Stomach (tissue), 9 donors: ENCODE results near the gene FAM50B. TPM values are rescaled to one million over a fixed set of nuclear protein-coding genes. Genes with fewer than 3 reads are reported as not detected.

ENCODE experiments used
- DNase-seq, 2 donors: peaks; one replicate each; pipeline versions ENCODE4 v3.0.0 to v3.0.0-alpha.2; 2013 to 2019
- H3K27ac ChIP-seq, 5 donors: fragments of 200-600 bp in 4 of 5; sonication (generic) in 4 of 5; one replicate each; pipeline ENCODE4 v1.5.1; 2013 to 2019; ENCODE audit warnings: mild to moderate bottlenecking in 1 of 5, moderate library complexity in 1 of 5
- H3K27me3 ChIP-seq, 3 donors: fragments of 200-600 bp; sonication (generic); one replicate each; pipeline ENCODE4 v1.5.1; 2017 to 2019; ENCODE audit warnings: mixed run types in 1 of 3
- H3K36me3 ChIP-seq, 4 donors: fragments of 200-600 bp; sonication (generic); 1 replicate in 3 of 4; 2 replicates in 1 of 4; pipeline ENCODE4 v1.5.1; 2016 to 2019
- H3K4me1 ChIP-seq, 4 donors: fragments of 200-600 bp; sonication (generic); one replicate each; pipeline ENCODE4 v1.5.1; 2016 to 2019
- H3K4me3 ChIP-seq, 4 donors: fragments of 200-600 bp; sonication (generic) in 3 of 4; one replicate each; pipeline ENCODE4 v1.5.1; 2016 to 2019; ENCODE audit warnings: mild to moderate bottlenecking in 1 of 4
- H3K9me3 ChIP-seq, 4 donors: fragments of 200-600 bp; sonication (generic); one replicate each; pipeline ENCODE4 v1.5.1; 2016 to 2019
- EP300 ChIP-seq: sonication (generic); formaldehyde crosslinking; IDR thresholded peaks from one replicate; pipeline ENCODE4 v1.6.1; 2017; ENCODE audit warnings: antibody characterized with exemption
- POLR2A ChIP-seq, 4 donors: fragments of 450-650 bp; IDR thresholded peaks; one replicate each; pipeline ENCODE4 v1.6.1; 2016; ENCODE audit warnings: antibody characterized with exemption in 4 of 4, control low read depth in 2 of 4, mild to moderate bottlenecking in 1 of 4, moderate library complexity in 1 of 4
- POLR2AphosphoS5 ChIP-seq, 3 donors: sonication (generic); formaldehyde crosslinking; IDR thresholded peaks; one replicate each; pipeline ENCODE4 v1.6.1; 2016; ENCODE audit warnings: antibody characterized with exemption in 3 of 3
- WGBS, 5 donors: extraction: QIAGEN DNeasy Blood & Tissue Kit in 3 of 5; methylation state at CpG; one replicate each; pipeline versions ENCODE4 v1.1.5 to v1.1.7; 2013 to 2018; 5-methylcytosine and 5-hydroxymethylcytosine counted together
- intact Hi-C: fragments of 100-400 bp; cut with DNase I; formaldehyde crosslinking; loops from one replicate; pipeline ENCODE4 v1.15.1; 2023; ENCODE audit warnings: low total_unique reads
- polyA plus RNA-seq, 3 donors: library from polyadenylated mRNA; stranded (reverse); fragments of 200-250 nt; gene quantifications; one replicate each; pipeline ENCODE4 v1.2.3, GENCODE V29; 2013
- total RNA-seq, 5 donors: library from RNA; depleted of rRNA; stranded (reverse); fragments of >200 nt; gene quantifications; one replicate each; pipeline versions ENCODE4 v1.1.0 to v1.2.3, GENCODE V29; 2014 to 2016
- TF ChIP-seq, protein P1 (sequence below), 7 experiments: fragments of 450-650 bp in 4 of 7; fragments of 200-600 bp in 3 of 7; sonication (generic) in 3 of 7; IDR thresholded peaks; one replicate each; pipeline ENCODE4 v1.5.1; 2016 to 2019; ENCODE audit warnings: antibody characterized with exemption in 7 of 7, control low read depth in 2 of 7, mild to moderate bottlenecking in 1 of 7
- donor health status: healthy with polysubstance abuse.
- donor health status: Bipolar disorder and iron deficiency.
- donor health status: healthy.

FAM50B gene
- total and polyA plus RNA-seq, 8 donors, result 2.0 to 11.8 (median 7.3) TPM; not detected in 1

DNA sequence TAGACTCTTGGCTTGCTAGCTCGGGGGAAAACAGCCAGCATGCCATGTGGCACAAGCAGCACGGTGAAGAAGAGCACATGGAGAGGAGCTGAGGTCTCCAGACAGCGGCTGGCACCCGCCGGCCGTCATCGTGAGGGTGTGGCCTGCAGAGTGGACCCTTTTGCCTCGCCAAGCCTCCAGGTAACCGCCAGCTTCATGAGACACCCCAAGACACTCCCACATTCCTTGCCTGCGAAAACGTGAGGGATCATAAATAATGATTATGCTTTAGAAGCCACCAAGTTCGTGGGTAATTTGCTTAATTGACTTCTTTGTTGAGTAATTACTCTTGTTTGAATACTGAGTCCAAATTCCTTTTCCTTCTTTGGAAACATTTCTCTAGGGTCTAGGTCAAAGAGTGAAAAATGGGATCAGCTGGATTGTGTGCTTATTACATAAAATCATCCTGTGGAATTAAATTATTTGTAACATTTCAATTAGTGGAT is 23.2 kb downstream of the FAM50B start:
- no peak overlapping the region for H3K4me3 ChIP-seq
- no peaks in the 10 kb centered on the region for H3K36me3 ChIP-seq
- TF ChIP-seq EP300 (no peak), POLR2A (IDR thresholded peaks at IDR 0.05) (no peak), POLR2AphosphoS5 (IDR thresholded peaks at IDR 0.05) (no peak)
- TF ChIP-seq, protein P1, sequence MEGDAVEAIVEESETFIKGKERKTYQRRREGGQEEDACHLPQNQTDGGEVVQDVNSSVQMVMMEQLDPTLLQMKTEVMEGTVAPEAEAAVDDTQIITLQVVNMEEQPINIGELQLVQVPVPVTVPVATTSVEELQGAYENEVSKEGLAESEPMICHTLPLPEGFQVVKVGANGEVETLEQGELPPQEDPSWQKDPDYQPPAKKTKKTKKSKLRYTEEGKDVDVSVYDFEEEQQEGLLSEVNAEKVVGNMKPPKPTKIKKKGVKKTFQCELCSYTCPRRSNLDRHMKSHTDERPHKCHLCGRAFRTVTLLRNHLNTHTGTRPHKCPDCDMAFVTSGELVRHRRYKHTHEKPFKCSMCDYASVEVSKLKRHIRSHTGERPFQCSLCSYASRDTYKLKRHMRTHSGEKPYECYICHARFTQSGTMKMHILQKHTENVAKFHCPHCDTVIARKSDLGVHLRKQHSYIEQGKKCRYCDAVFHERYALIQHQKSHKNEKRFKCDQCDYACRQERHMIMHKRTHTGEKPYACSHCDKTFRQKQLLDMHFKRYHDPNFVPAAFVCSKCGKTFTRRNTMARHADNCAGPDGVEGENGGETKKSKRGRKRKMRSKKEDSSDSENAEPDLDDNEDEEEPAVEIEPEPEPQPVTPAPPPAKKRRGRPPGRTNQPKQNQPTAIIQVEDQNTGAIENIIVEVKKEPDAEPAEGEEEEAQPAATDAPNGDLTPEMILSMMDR (IDR thresholded peaks at IDR 0.05), result no peak
- H3K27ac ChIP-seq, result no peak overlapping the region
- intact Hi-C loops, result no loop called here
- no peaks in the 10 kb centered on the region for H3K9me3 ChIP-seq
- WGBS, 5 donors, result 74 to 89% (median 83%) methylated on average over 11 to 12 of the region's 12 CpGs
- no peaks in the 10 kb centered on the region for H3K27me3 ChIP-seq
- H3K4me1 ChIP-seq, result peaks cover 0 to 32% (median 3%) of the 10 kb centered on the region in 4 donors
- peak in 1 of 2 donors; percentile 45 for DNase-seq

DNA sequence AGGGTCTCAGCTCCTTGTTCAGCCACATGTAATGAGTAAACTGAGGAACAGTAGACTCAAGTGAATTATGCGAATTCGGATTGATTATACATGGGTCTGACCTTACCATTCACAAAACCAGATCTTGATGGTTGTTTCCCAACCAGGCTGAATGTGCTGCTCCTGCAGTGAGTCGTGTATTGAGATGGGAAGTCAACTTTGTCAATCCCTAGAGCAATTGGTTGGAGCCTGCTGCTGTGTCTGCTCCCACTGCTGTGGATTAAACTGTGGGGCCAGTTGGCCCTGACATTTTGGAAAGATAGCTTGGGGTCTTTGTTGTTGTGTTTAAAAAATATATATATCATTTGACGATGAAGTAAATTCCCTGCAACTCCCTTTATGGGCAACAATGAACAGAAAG is 23.9 kb downstream of the FAM50B start:
- no peak for DNase-seq
- H3K27ac ChIP-seq, result no peak overlapping the region

DNA sequence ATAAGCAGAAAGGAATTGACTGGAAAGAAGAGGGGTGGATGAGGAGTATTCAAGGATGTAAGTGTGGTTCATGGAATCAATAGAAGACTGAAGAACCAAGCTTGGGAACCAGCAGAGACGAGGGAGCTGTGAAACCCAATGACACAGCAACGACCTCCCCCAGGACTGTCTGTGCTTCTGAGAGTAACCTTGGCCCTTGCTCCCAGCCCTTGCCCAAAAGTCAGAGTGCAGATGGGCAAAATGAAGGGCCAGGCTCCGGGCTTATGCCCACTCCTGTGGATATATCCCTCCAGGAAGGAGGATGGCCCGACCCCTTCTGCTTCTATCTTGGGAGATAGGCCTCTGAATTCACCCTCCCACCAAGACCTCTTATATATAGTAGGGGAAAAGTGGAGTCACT is 24.9 kb downstream of the FAM50B start:
- WGBS, 5 donors, result 88 to 93% (median 89%) methylated on average over 4 of the region's 4 CpGs
- no peak for DNase-seq
- Histone ChIP-seq H3K4me1 (peaks cover 0 to 21% (median 3%) of the 10 kb centered on the region in 4 donors), H3K27ac (no peak overlapping the region), H3K4me3 (no peak overlapping the region), H3K27me3 (no peaks in the 10 kb centered on the region), H3K9me3 (no peaks in the 10 kb centered on the region), H3K36me3 (no peaks in the 10 kb centered on the region)
- intact Hi-C loops, result no loop called here
- TF ChIP-seq POLR2AphosphoS5 (IDR thresholded peaks at IDR 0.05) (no peak), POLR2A (IDR thresholded peaks at IDR 0.05) (no peak), EP300 (no peak)
- TF ChIP-seq, protein P1 (IDR thresholded peaks at IDR 0.05), result no peak

More for the DNA sequence above, 23.9 kb downstream of the FAM50B start:
- intact Hi-C loops, result no loop called here
- 91 to 95% (median 94%) methylated on average over 4 of the region's 4 CpGs for WGBS, 5 donors
- Histone ChIP-seq H3K4me1 (peaks cover 0 to 25% (median 3%) of the 10 kb centered on the region in 4 donors), H3K4me3 (no peak overlapping the region), H3K9me3 (no peaks in the 10 kb centered on the region), H3K36me3 (no peaks in the 10 kb centered on the region), H3K27me3 (no peaks in the 10 kb centered on the region)
- TF ChIP-seq POLR2AphosphoS5 (IDR thresholded peaks at IDR 0.05), result no peak
- no peak for TF ChIP-seq POLR2A (IDR thresholded peaks at IDR 0.05)

DNA sequence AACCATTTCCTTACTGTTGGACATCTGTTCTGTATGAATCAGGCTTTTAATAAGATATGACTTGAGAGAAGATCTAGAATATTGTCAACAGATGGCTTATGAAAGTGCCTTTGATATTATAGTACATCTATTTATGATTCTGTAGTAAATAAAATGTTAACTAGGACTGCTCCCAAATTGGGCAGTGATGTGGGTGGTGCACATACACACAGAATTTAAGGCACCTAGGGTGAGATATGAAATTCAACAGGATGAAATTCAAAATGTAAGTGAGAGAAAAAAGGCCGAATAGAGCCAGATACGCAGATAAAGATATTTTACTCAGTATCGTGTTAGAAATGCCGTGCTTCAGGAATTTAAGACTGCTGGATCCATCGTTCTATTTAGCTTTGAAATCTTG is 26.3 kb downstream of the FAM50B start:
- no peaks in the 10 kb centered on the region for H3K36me3 ChIP-seq
- peaks cover 0 to 11% (median 0%) of the 10 kb centered on the region in 4 donors for H3K4me1 ChIP-seq
- no peak for DNase-seq
- no peak for TF ChIP-seq POLR2A (IDR thresholded peaks at IDR 0.05)
- TF ChIP-seq EP300, result no peak
- TF ChIP-seq, protein P1 (IDR thresholded peaks at IDR 0.05), result no peak
- TF ChIP-seq POLR2AphosphoS5 (IDR thresholded peaks at IDR 0.05), result no peak
- intact Hi-C loops, result no loop called here
- 92 to 96% (median 95%) methylated on average over 5 of the region's 5 CpGs for WGBS, 5 donors
- no peaks in the 10 kb centered on the region for H3K9me3 ChIP-seq
- H3K4me3 ChIP-seq, result no peak overlapping the region
- H3K27me3 ChIP-seq, result no peaks in the 10 kb centered on the region
- peak overlapping the region in 1 of 5 donors; percentile 38 for H3K27ac ChIP-seq

DNA sequence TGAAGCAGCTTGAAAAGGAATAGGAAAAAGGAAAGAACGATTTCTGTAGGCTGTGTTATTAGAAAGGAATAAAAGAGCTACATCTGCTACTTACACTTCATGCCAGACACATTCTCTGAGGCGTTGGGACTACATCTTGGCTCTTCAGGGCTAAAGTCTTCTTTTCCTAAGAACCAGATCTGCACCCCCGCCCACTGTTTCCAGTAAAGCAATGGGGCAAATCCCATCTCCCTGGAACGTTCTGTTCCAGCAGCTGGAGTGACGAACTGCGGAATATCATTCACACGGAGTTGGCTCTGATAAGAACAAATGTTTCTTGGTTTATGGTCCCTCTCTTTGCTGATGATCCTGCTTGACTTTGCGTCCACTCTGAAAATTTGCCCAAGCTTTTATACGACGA is 26.9 kb downstream of the FAM50B start:
- H3K27ac ChIP-seq, result no peak overlapping the region
- H3K27me3 ChIP-seq, result peaks cover 0 to 4% (median 0%) of the 10 kb centered on the region in 3 donors
- no peak for DNase-seq
- intact Hi-C loops, result no loop called here
- 71 to 86% (median 82%) methylated on average over 10 of the region's 10 CpGs for WGBS, 5 donors
- no peaks in the 10 kb centered on the region for H3K9me3 ChIP-seq
- H3K4me3 ChIP-seq, result no peak overlapping the region
- TF ChIP-seq POLR2AphosphoS5 (IDR thresholded peaks at IDR 0.05) (peak in 1 of 3 donors; percentile 55), EP300 (peak; percentile 85), POLR2A (IDR thresholded peaks at IDR 0.05) (no peak)
- peaks cover 0 to 9% (median 0%) of the 10 kb centered on the region in 4 donors for H3K4me1 ChIP-seq
- H3K36me3 ChIP-seq, result no peaks in the 10 kb centered on the region
